DOHH2 (cell line): ENCODE results near the gene NRN1.

Source experiments
- EZH2phosphoT487 ChIP-seq: fragments of 200-600 bp; sonication (generic); IDR thresholded peaks from 2 replicates; pipeline ENCODE4 v1.6.1; 2017; ENCODE audit warnings: borderline replicate concordance, mild to moderate bottlenecking, antibody characterized with exemption, low read length, moderate library complexity, mixed read lengths
- TF ChIP-seq, protein P1 (sequence below): fragments of 200-600 bp; sonication (generic); IDR thresholded peaks from one replicate; pipeline ENCODE4 v1.5.1; 2014; ENCODE audit warnings: antibody characterized with exemption, mild to moderate bottlenecking, low read depth, low read length; ENCODE audit not compliant: poor library complexity, severe bottlenecking

DNA sequence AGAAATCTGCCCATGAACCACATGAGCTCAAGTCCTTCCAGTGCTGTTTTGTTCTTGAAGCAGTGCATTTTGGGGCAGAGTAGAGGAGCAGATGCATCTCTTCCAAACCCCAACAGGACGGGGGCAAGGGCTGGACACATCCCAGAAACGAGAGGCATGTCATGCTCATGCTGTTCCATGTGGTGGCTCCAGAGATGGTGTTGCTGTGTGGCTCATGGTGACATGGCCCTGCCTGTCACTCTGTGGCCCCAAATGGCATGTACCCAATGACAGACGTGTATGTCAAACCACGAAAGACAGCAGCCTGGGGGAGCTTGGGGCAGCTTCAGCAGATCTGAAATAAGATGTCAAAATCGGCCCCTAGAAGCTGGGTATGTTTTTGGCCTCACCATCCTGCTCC lies 46.3 kb downstream of the NRN1 start:
- TF ChIP-seq, protein P1, sequence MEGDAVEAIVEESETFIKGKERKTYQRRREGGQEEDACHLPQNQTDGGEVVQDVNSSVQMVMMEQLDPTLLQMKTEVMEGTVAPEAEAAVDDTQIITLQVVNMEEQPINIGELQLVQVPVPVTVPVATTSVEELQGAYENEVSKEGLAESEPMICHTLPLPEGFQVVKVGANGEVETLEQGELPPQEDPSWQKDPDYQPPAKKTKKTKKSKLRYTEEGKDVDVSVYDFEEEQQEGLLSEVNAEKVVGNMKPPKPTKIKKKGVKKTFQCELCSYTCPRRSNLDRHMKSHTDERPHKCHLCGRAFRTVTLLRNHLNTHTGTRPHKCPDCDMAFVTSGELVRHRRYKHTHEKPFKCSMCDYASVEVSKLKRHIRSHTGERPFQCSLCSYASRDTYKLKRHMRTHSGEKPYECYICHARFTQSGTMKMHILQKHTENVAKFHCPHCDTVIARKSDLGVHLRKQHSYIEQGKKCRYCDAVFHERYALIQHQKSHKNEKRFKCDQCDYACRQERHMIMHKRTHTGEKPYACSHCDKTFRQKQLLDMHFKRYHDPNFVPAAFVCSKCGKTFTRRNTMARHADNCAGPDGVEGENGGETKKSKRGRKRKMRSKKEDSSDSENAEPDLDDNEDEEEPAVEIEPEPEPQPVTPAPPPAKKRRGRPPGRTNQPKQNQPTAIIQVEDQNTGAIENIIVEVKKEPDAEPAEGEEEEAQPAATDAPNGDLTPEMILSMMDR, result no peak
- no peak for TF ChIP-seq EZH2phosphoT487
